ENCODE measurements around the gene ITGBL1.

Gene ITGBL1

DNA sequence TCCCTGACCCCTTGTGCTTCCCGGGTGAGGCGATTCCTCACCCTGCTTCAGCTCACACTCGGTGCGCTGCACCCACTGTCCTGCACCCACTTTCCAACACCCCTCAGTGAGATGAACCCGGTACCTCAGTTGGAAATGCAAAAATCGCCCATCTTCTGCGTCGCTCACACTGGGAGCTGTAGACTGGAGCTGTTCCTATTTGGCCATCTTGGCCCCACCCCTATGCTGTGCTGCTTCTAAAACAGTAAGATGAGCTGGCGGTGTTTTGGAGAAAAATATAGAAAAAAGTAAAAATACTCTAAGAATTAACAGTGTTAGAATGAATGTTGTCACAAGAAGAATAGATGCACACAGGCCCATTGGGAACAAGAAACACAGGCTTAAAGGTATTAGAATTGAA lies 92.5 kb downstream of the ITGBL1 start:
- no peak for DNase-seq (ENCODE audit: low read depth, low spot score)
- no peak overlapping the region for H3K4me3 ChIP-seq (ENCODE audit: low read depth, low read length)
- in situ Hi-C loops (cut with HindIII; ENCODE audit: low sequenced_read_pairs) = no loop called here
- no peak for TF ChIP-seq CTCF (IDR thresholded peaks at IDR 0.05; ENCODE audit: low read depth, low read length)

- TF ChIP-seq CTCF (IDR thresholded peaks at IDR 0.05; ENCODE audit: low read depth, low read length) = peak; percentile 24
- in situ Hi-C loops (cut with HindIII; ENCODE audit: low sequenced_read_pairs) = no loop called here
- peak; percentile 18 for DNase-seq (ENCODE audit: low read depth, low spot score)
- H3K4me3 ChIP-seq (ENCODE audit: low read depth, low read length) = no peak overlapping the region
Measured at GRCh38 chr13:101545521-101545920, 93.0 kb downstream of the ITGBL1 start.

GRCh38 chr13:101552286-101552685 lies 99.8 kb downstream of the ITGBL1 start:
- TF ChIP-seq CTCF (IDR thresholded peaks at IDR 0.05; ENCODE audit: low read depth, low read length) = no peak
- no peak overlapping the region for H3K4me3 ChIP-seq (ENCODE audit: low read depth, low read length)
- in situ Hi-C loops (cut with HindIII; ENCODE audit: low sequenced_read_pairs) = no loop called here
- DNase-seq (ENCODE audit: low read depth, low spot score) = no peak

- TF ChIP-seq CTCF (IDR thresholded peaks at IDR 0.05; ENCODE audit: low read depth, low read length) = no peak
- H3K4me3 ChIP-seq (ENCODE audit: low read depth, low read length) = no peak overlapping the region
- peak; percentile 60 for DNase-seq (ENCODE audit: low read depth, low spot score)
- in situ Hi-C loops (cut with HindIII; ENCODE audit: low sequenced_read_pairs) = no loop called here
Measured at GRCh38 chr13:101552786-101553185, 100.3 kb downstream of the ITGBL1 start.

GRCh38 chr13:101554420-101555125 lies 102.1 kb downstream of the ITGBL1 start:
- no peak for TF ChIP-seq CTCF (IDR thresholded peaks at IDR 0.05; ENCODE audit: low read depth, low read length)
- DNase-seq (ENCODE audit: low read depth, low spot score) = no peak
- in situ Hi-C loops (cut with HindIII; ENCODE audit: low sequenced_read_pairs) = no loop called here
- no peak overlapping the region for H3K4me3 ChIP-seq (ENCODE audit: low read depth, low read length)

DNA sequence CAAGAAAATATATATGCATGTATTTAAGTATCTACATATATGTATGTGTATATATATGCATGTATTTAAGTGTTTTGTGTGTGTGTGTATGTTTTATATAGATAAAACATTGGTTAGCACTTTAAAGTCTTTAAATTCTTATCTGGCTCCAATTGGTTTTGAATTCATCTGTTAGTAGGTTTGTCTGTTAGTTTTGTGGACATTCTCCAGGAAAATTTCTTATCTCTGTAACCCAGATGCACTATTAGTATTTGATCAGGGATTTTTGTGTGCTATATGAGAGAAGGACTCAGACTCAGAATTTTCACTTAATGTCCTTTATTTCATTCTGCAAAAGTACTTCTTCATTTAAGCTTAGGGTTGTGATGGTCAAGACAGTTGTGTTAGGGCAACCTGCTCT lies 103.1 kb downstream of the ITGBL1 start:
- no peak for DNase-seq (ENCODE audit: low read depth, low spot score)
- in situ Hi-C loops (cut with HindIII; ENCODE audit: low sequenced_read_pairs) = no loop called here
- H3K4me3 ChIP-seq (ENCODE audit: low read depth, low read length) = no peak overlapping the region
- TF ChIP-seq CTCF (IDR thresholded peaks at IDR 0.05; ENCODE audit: low read depth, low read length) = no peak

Measured in astrocyte of the spinal cord (primary cell).